Breast epithelium (tissue), 3 donors: ENCODE measurements around the gene CHD5.

Experiments
- POLR2A ChIP-seq: fragments of 450-650 bp; IDR thresholded peaks from one replicate; pipeline ENCODE4 v1.6.1; 2016; ENCODE audit warnings: antibody characterized with exemption, mild to moderate bottlenecking, moderate library complexity
- POLR2AphosphoS5 ChIP-seq, 3 donors: sonication (generic); formaldehyde crosslinking; IDR thresholded peaks; one replicate each; pipeline ENCODE4 v1.6.1; 2017; ENCODE audit warnings: antibody characterized with exemption in 3 of 3

- no peak for TF ChIP-seq POLR2A
- no peak for TF ChIP-seq POLR2AphosphoS5 (IDR thresholded peaks at IDR 0.05)
Measured at GRCh38 chr1:6071219-6071618, 108.9 kb downstream of the CHD5 start.
